Muscle layer of colon (tissue), 2 donors: ENCODE data around the gene CDKN2B.
A peak's percentile ranks its signal among the peaks of the same experiment; 100 is the strongest.

Experiments
- H3K27ac ChIP-seq: one replicate; pipeline ENCODE4 v1.7.0; 2013; ENCODE audit warnings: low read depth, mild to moderate bottlenecking, low read length, moderate library complexity
- H3K27me3 ChIP-seq, 2 donors: one replicate each; pipeline ENCODE4 v1.7.0; 2013; ENCODE audit warnings: low read length in 2 of 2, mild to moderate bottlenecking in 2 of 2; ENCODE audit not compliant: insufficient read depth in 2 of 2, control insufficient read depth in 1 of 2
- H3K36me3 ChIP-seq: one replicate; pipeline ENCODE4 v1.7.0; 2013; ENCODE audit warnings: mild to moderate bottlenecking, low read length; ENCODE audit not compliant: insufficient read depth
- H3K4me1 ChIP-seq: one replicate; pipeline ENCODE4 v1.7.0; 2013; ENCODE audit warnings: mild to moderate bottlenecking, low read length; ENCODE audit not compliant: insufficient read depth
- H3K4me3 ChIP-seq, 2 donors: one replicate each; pipeline ENCODE4 v1.7.0; 2013; ENCODE audit warnings: low read length in 2 of 2, low read depth in 1 of 2, mild to moderate bottlenecking in 1 of 2, moderate library complexity in 1 of 2
- H3K9ac ChIP-seq: one replicate; pipeline ENCODE4 v1.7.0; 2013; ENCODE audit warnings: low read length
- H3K9me3 ChIP-seq: one replicate; pipeline ENCODE4 v1.7.0; 2013; ENCODE audit warnings: mild to moderate bottlenecking, low read length
- donor health status: abdominal sarcoma.
- donor health status: Adenocarcinoma of cecum.

Gene CDKN2B

GRCh38 chr9:22033012-22033630, 24.0 kb upstream of the CDKN2B start:
- Histone ChIP-seq H3K9ac (no peak overlapping the region), H3K27me3 (no peaks in the 10 kb centered on the region), H3K36me3 (no peaks in the 10 kb centered on the region)

GRCh38 chr9:22031655-22032411, 22.7 kb upstream of the CDKN2B start:
- Histone ChIP-seq H3K4me1 (no peaks in the 10 kb centered on the region), H3K36me3 (no peaks in the 10 kb centered on the region), H3K27ac (no peak overlapping the region), H3K27me3 (no peaks in the 10 kb centered on the region), H3K4me3 (no peak overlapping the region), H3K9me3 (no peaks in the 10 kb centered on the region), H3K9ac (no peak overlapping the region)

More at GRCh38 chr9:22033012-22033630, 24.0 kb upstream of the CDKN2B start:
- no peak overlapping the region for H3K27ac ChIP-seq
- H3K4me3 ChIP-seq = no peak overlapping the region
- H3K9me3 ChIP-seq = no peaks in the 10 kb centered on the region
- H3K4me1 ChIP-seq = no peaks in the 10 kb centered on the region

GRCh38 chr9:22030101-22030598, 21.0 kb upstream of the CDKN2B start:
- Histone ChIP-seq H3K27ac (no peak overlapping the region), H3K36me3 (no peaks in the 10 kb centered on the region), H3K4me1 (no peaks in the 10 kb centered on the region), H3K4me3 (no peak overlapping the region), H3K27me3 (no peaks in the 10 kb centered on the region), H3K9me3 (no peaks in the 10 kb centered on the region), H3K9ac (no peak overlapping the region)

- H3K4me1 ChIP-seq = no peaks in the 10 kb centered on the region
- no peaks in the 10 kb centered on the region for H3K36me3 ChIP-seq
- no peak overlapping the region for H3K4me3 ChIP-seq
- no peak overlapping the region for H3K27ac ChIP-seq
- no peak overlapping the region for H3K9ac ChIP-seq
- H3K27me3 ChIP-seq = no peaks in the 10 kb centered on the region
- no peaks in the 10 kb centered on the region for H3K9me3 ChIP-seq
Observed at GRCh38 chr9:22029231-22029630, 20.1 kb upstream of the CDKN2B start.

GRCh38 chr9:22028394-22028793, 19.3 kb upstream of the CDKN2B start:
- Histone ChIP-seq H3K4me3 (no peak overlapping the region), H3K27me3 (no peaks in the 10 kb centered on the region), H3K9me3 (no peaks in the 10 kb centered on the region), H3K27ac (no peak overlapping the region), H3K36me3 (no peaks in the 10 kb centered on the region), H3K9ac (no peak overlapping the region), H3K4me1 (no peaks in the 10 kb centered on the region)

- Histone ChIP-seq H3K9ac (no peak overlapping the region), H3K36me3 (no peaks in the 10 kb centered on the region), H3K4me3 (no peak overlapping the region), H3K9me3 (no peaks in the 10 kb centered on the region), H3K27ac (no peak overlapping the region), H3K4me1 (no peaks in the 10 kb centered on the region), H3K27me3 (no peaks in the 10 kb centered on the region)
Observed at GRCh38 chr9:22026696-22027095, 17.6 kb upstream of the CDKN2B start.

- no peaks in the 10 kb centered on the region for H3K4me1 ChIP-seq
- H3K27ac ChIP-seq = no peak overlapping the region
- no peak overlapping the region for H3K4me3 ChIP-seq
- H3K9me3 ChIP-seq = no peaks in the 10 kb centered on the region
- no peak overlapping the region for H3K9ac ChIP-seq
- no peaks in the 10 kb centered on the region for H3K36me3 ChIP-seq
- H3K27me3 ChIP-seq = no peaks in the 10 kb centered on the region
Observed at GRCh38 chr9:22022396-22022795, 13.3 kb upstream of the CDKN2B start.

GRCh38 chr9:22010866-22011625, 1.9 kb upstream of the CDKN2B start:
- Histone ChIP-seq H3K9me3 (no peaks in the 10 kb centered on the region), H3K27me3 (peaks cover 5 to 21% of the 10 kb centered on the region in 2 donors), H3K4me1 (peaks cover 7% of the 10 kb centered on the region), H3K27ac (no peak overlapping the region), H3K36me3 (no peaks in the 10 kb centered on the region), H3K9ac (no peak overlapping the region), H3K4me3 (no peak overlapping the region)

- no peak overlapping the region for H3K9ac ChIP-seq
- peak overlapping the region; percentile 71 to 76 for H3K4me3 ChIP-seq
- H3K27me3 ChIP-seq = peaks cover 18 to 37% of the 10 kb centered on the region in 2 donors
Observed at GRCh38 chr9:22009506-22009867, 382 bp upstream of the CDKN2B start.

GRCh38 chr9:22008384-22008716, 755 bp downstream of the CDKN2B start:
- Histone ChIP-seq H3K27me3 (peaks cover 24 to 47% of the 10 kb centered on the region in 2 donors), H3K9me3 (no peaks in the 10 kb centered on the region), H3K4me3 (peak overlapping the region; percentile 71 to 76), H3K36me3 (no peaks in the 10 kb centered on the region), H3K27ac (peak overlapping the region; percentile 70), H3K9ac (no peak overlapping the region), H3K4me1 (peaks cover 7% of the 10 kb centered on the region)

More at GRCh38 chr9:22009506-22009867, 382 bp upstream of the CDKN2B start:
- H3K4me1 ChIP-seq = peaks cover 7% of the 10 kb centered on the region
- no peak overlapping the region for H3K27ac ChIP-seq
- no peaks in the 10 kb centered on the region for H3K9me3 ChIP-seq
- H3K36me3 ChIP-seq = no peaks in the 10 kb centered on the region

- H3K36me3 ChIP-seq = no peaks in the 10 kb centered on the region
- H3K4me3 ChIP-seq = no peak overlapping the region
- H3K9ac ChIP-seq = no peak overlapping the region
- H3K9me3 ChIP-seq = no peaks in the 10 kb centered on the region
- peaks cover 24 to 55% of the 10 kb centered on the region in 2 donors for H3K27me3 ChIP-seq
- H3K4me1 ChIP-seq = peaks cover 7% of the 10 kb centered on the region
- H3K27ac ChIP-seq = no peak overlapping the region
Observed at GRCh38 chr9:22005702-22006606, 3.2 kb downstream of the CDKN2B start.
